ENCODE results near the gene APCDD1L. TPM values are rescaled to one million over a fixed set of nuclear protein-coding genes. Genes with fewer than 3 reads are reported as not detected.

The APCDD1L gene
- total RNA-seq, 1 donor, result 16.3 TPM

GRCh38 chr20:58454460-58454859 is 60.7 kb downstream of the APCDD1L start:
- H3K4me2 ChIP-seq (ENCODE audit: insufficient read depth, low read length), result no peak overlapping the region
- TF ChIP-seq CTCF (IDR thresholded peaks at IDR 0.05; ENCODE audit: extremely low read depth, low read depth, low read length), result no peak
- H2AFZ ChIP-seq (ENCODE audit: low read length), result no peak overlapping the region
- no peaks in the 10 kb centered on the region for H3K9me3 ChIP-seq (ENCODE audit: low read depth, low read length)
- H3K27me3 ChIP-seq (ENCODE audit: insufficient read depth, low read length), result no peaks in the 10 kb centered on the region
- H3K4me3 ChIP-seq (ENCODE audit: insufficient read depth, low read length), result no peak overlapping the region
- H4K20me1 ChIP-seq (ENCODE audit: insufficient read depth, low read length), result peaks cover 4% of the 10 kb centered on the region
- no peaks in the 10 kb centered on the region for H3K79me2 ChIP-seq (ENCODE audit: insufficient read depth, low read length)
- H3K4me1 ChIP-seq (ENCODE audit: insufficient read depth, low read length), result peaks cover 5% of the 10 kb centered on the region
- DNase-seq (ENCODE audit: insufficient read length, low spot score, missing footprints), result no peak
- H3K27ac ChIP-seq (ENCODE audit: low read depth, low read length), result no peak overlapping the region
- peaks cover 13% of the 10 kb centered on the region for H3K36me3 ChIP-seq (ENCODE audit: insufficient read depth, low read length)

- Histone ChIP-seq H3K4me2 (ENCODE audit: insufficient read depth, low read length) (no peak overlapping the region), H4K20me1 (ENCODE audit: insufficient read depth, low read length) (peaks cover 4% of the 10 kb centered on the region), H3K79me2 (ENCODE audit: insufficient read depth, low read length) (no peaks in the 10 kb centered on the region), H3K4me3 (ENCODE audit: insufficient read depth, low read length) (no peak overlapping the region), H2AFZ (ENCODE audit: low read length) (no peak overlapping the region), H3K27me3 (ENCODE audit: insufficient read depth, low read length) (no peaks in the 10 kb centered on the region), H3K36me3 (ENCODE audit: insufficient read depth, low read length) (peaks cover 10% of the 10 kb centered on the region), H3K27ac (ENCODE audit: low read depth, low read length) (no peak overlapping the region), H3K9me3 (ENCODE audit: low read depth, low read length) (no peaks in the 10 kb centered on the region), H3K4me1 (ENCODE audit: insufficient read depth, low read length) (peaks cover 5% of the 10 kb centered on the region)
- DNase-seq (ENCODE audit: insufficient read length, low spot score, missing footprints), result no peak
- TF ChIP-seq CTCF (IDR thresholded peaks at IDR 0.05; ENCODE audit: extremely low read depth, low read depth, low read length), result no peak
These were observed 61.8 kb downstream of the APCDD1L start for GRCh38 chr20:58453391-58453790.

GRCh38 chr20:58452667-58453255 is 62.4 kb downstream of the APCDD1L start:
- H3K4me2 ChIP-seq (ENCODE audit: insufficient read depth, low read length), result no peak overlapping the region
- peaks cover 14% of the 10 kb centered on the region for H3K36me3 ChIP-seq (ENCODE audit: insufficient read depth, low read length)
- no peak overlapping the region for H2AFZ ChIP-seq (ENCODE audit: low read length)
- H3K4me3 ChIP-seq (ENCODE audit: insufficient read depth, low read length), result no peak overlapping the region
- no peaks in the 10 kb centered on the region for H3K79me2 ChIP-seq (ENCODE audit: insufficient read depth, low read length)
- H3K4me1 ChIP-seq (ENCODE audit: insufficient read depth, low read length), result peaks cover 4% of the 10 kb centered on the region
- no peaks in the 10 kb centered on the region for H3K9me3 ChIP-seq (ENCODE audit: low read depth, low read length)
- no peak for TF ChIP-seq CTCF (IDR thresholded peaks at IDR 0.05; ENCODE audit: extremely low read depth, low read depth, low read length)
- peaks cover 4% of the 10 kb centered on the region for H4K20me1 ChIP-seq (ENCODE audit: insufficient read depth, low read length)
- H3K27me3 ChIP-seq (ENCODE audit: insufficient read depth, low read length), result no peaks in the 10 kb centered on the region
- no peak for DNase-seq (ENCODE audit: insufficient read length, low spot score, missing footprints)
- no peak overlapping the region for H3K27ac ChIP-seq (ENCODE audit: low read depth, low read length)

GRCh38 chr20:58450254-58450653 is 64.9 kb downstream of the APCDD1L start:
- DNase-seq (ENCODE audit: insufficient read length, low spot score, missing footprints), result no peak
- Histone ChIP-seq H3K4me1 (ENCODE audit: insufficient read depth, low read length) (no peaks in the 10 kb centered on the region), H3K27me3 (ENCODE audit: insufficient read depth, low read length) (no peaks in the 10 kb centered on the region), H4K20me1 (ENCODE audit: insufficient read depth, low read length) (peaks cover 4% of the 10 kb centered on the region), H3K27ac (ENCODE audit: low read depth, low read length) (no peak overlapping the region), H3K79me2 (ENCODE audit: insufficient read depth, low read length) (peaks cover under 1% of the 10 kb centered on the region), H2AFZ (ENCODE audit: low read length) (no peak overlapping the region), H3K4me3 (ENCODE audit: insufficient read depth, low read length) (no peak overlapping the region), H3K9me3 (ENCODE audit: low read depth, low read length) (no peaks in the 10 kb centered on the region), H3K36me3 (ENCODE audit: insufficient read depth, low read length) (peaks cover 14% of the 10 kb centered on the region), H3K4me2 (ENCODE audit: insufficient read depth, low read length) (no peak overlapping the region)
- TF ChIP-seq CTCF (IDR thresholded peaks at IDR 0.05; ENCODE audit: extremely low read depth, low read depth, low read length), result no peak

Measured in osteoblast (primary cell).